ENCODE data around the gene CATSPERD. TPM values are rescaled to one million over a fixed set of nuclear protein-coding genes. Genes with fewer than 3 reads are reported as not detected.

Gene CATSPERD
- total RNA-seq, 1 donor from 2014 or later, result not detected

- no peak for ATAC-seq
Observed at GRCh38 chr19:5787409-5788182, 67.2 kb downstream of the CATSPERD start.

- no peak for ATAC-seq
Observed at GRCh38 chr19:5788422-5788821, 68.0 kb downstream of the CATSPERD start.

GRCh38 chr19:5789351-5789761 lies 68.9 kb downstream of the CATSPERD start:
- no peak for ATAC-seq

GRCh38 chr19:5789886-5790558 lies 69.6 kb downstream of the CATSPERD start:
- ATAC-seq, result peak; percentile 63

GRCh38 chr19:5790559-5791520 lies 70.4 kb downstream of the CATSPERD start, which contains the start of gene DUS3L:
Gene DUS3L (minus strand): TSS chr19:5791163. CDS start chr19:5791141, 22 bp downstream.
- peak; percentile 92 for ATAC-seq

- ATAC-seq, result no peak
Observed at GRCh38 chr19:5792224-5792623, 71.8 kb downstream of the CATSPERD start.

GRCh38 chr19:5793188-5793587 lies 72.8 kb downstream of the CATSPERD start:
- no peak for ATAC-seq

GRCh38 chr19:5795382-5795919 lies 75.0 kb downstream of the CATSPERD start:
- no peak for ATAC-seq

- no peak for ATAC-seq
Observed at GRCh38 chr19:5798244-5798643, 77.8 kb downstream of the CATSPERD start.

- peak; percentile 0 for ATAC-seq
Observed at GRCh38 chr19:5799247-5800241, 79.1 kb downstream of the CATSPERD start.

- ATAC-seq, result no peak
Observed at GRCh38 chr19:5800361-5801270, 80.2 kb downstream of the CATSPERD start.

- ATAC-seq, result no peak
Observed at GRCh38 chr19:5801796-5802619, 81.6 kb downstream of the CATSPERD start.

- no peak for ATAC-seq
Observed at GRCh38 chr19:5803441-5803751, 83.0 kb downstream of the CATSPERD start.

GRCh38 chr19:5803752-5804515 lies 83.5 kb downstream of the CATSPERD start:
- peak; percentile 72 for ATAC-seq

GRCh38 chr19:5804516-5805461 lies 84.4 kb downstream of the CATSPERD start, which contains the start of gene NRTN:
Gene NRTN (plus strand): TSS chr19:5805067. CDS start chr19:5824166, 19,099 bp downstream.
- peak; percentile 7 for ATAC-seq

- peak; percentile 14 for ATAC-seq
Observed at GRCh38 chr19:5805462-5806132, 85.2 kb downstream of the CATSPERD start.

- ATAC-seq, result no peak
Observed at GRCh38 chr19:5806133-5806489, 85.7 kb downstream of the CATSPERD start.

Data from esophagus mucosa (tissue), 1 donor.